ENCODE data around the gene AFF3.

The AFF3 gene

GRCh38 chr2:99598441-99598840 is 543.9 kb downstream of the AFF3 start:
- DNase-seq (ENCODE audit: low spot score), result no peak

GRCh38 chr2:99597616-99598015 is 544.8 kb downstream of the AFF3 start:
- DNase-seq (ENCODE audit: low spot score), result no peak

- no peak for DNase-seq (ENCODE audit: low spot score)
Measured at GRCh38 chr2:99595373-99595772, 547.0 kb downstream of the AFF3 start.

GRCh38 chr2:99593692-99594427 is 548.5 kb downstream of the AFF3 start:
- no peak for DNase-seq (ENCODE audit: low spot score)

GRCh38 chr2:99576775-99577174 is 565.6 kb downstream of the AFF3 start:
- DNase-seq (ENCODE audit: low spot score), result no peak

- DNase-seq (ENCODE audit: low spot score), result no peak
Measured at GRCh38 chr2:99573634-99574251, 568.6 kb downstream of the AFF3 start.

GRCh38 chr2:99572373-99573164 is 569.8 kb downstream of the AFF3 start:
- no peak for DNase-seq (ENCODE audit: low spot score)

- DNase-seq (ENCODE audit: low spot score), result no peak
Measured at GRCh38 chr2:99571954-99572353, 570.4 kb downstream of the AFF3 start.

- no peak for DNase-seq (ENCODE audit: low spot score)
Measured at GRCh38 chr2:99571533-99571932, 570.9 kb downstream of the AFF3 start.

GRCh38 chr2:99571021-99571420 is 571.4 kb downstream of the AFF3 start:
- no peak for DNase-seq (ENCODE audit: low spot score)

- DNase-seq (ENCODE audit: low spot score), result no peak
Measured at GRCh38 chr2:99569386-99569785, 573.0 kb downstream of the AFF3 start.

- no peak for DNase-seq (ENCODE audit: low spot score)
Measured at GRCh38 chr2:99565227-99565626, 577.2 kb downstream of the AFF3 start.

GRCh38 chr2:99562516-99562915 is 579.9 kb downstream of the AFF3 start:
- no peak for DNase-seq (ENCODE audit: low spot score)

- no peak for DNase-seq (ENCODE audit: low spot score)
Measured at GRCh38 chr2:99561804-99562203, 580.6 kb downstream of the AFF3 start.

GRCh38 chr2:99559075-99559662 is 583.2 kb downstream of the AFF3 start:
- peak; percentile 87 for DNase-seq (ENCODE audit: low spot score)

- DNase-seq (ENCODE audit: low spot score), result no peak
Measured at GRCh38 chr2:99555404-99555803, 587.0 kb downstream of the AFF3 start.

GRCh38 chr2:99554871-99555270 is 587.5 kb downstream of the AFF3 start:
- DNase-seq (ENCODE audit: low spot score), result no peak

GRCh38 chr2:99554238-99554637 is 588.2 kb downstream of the AFF3 start:
- DNase-seq (ENCODE audit: low spot score), result peak; percentile 68

GRCh38 chr2:99552529-99552928 is 589.9 kb downstream of the AFF3 start:
- no peak for DNase-seq (ENCODE audit: low spot score)

GRCh38 chr2:99550368-99550767 is 592.0 kb downstream of the AFF3 start:
- DNase-seq (ENCODE audit: low spot score), result no peak

- DNase-seq (ENCODE audit: low spot score), result no peak
Measured at GRCh38 chr2:99545604-99546003, 596.8 kb downstream of the AFF3 start.

GRCh38 chr2:99545066-99545465 is 597.3 kb downstream of the AFF3 start:
- DNase-seq (ENCODE audit: low spot score), result no peak

GRCh38 chr2:99544608-99545007 is 597.8 kb downstream of the AFF3 start:
- no peak for DNase-seq (ENCODE audit: low spot score)

Data from ecto neural progenitor cell (in vitro differentiated cells).